Measurements from ENCODE around the gene RAB3A.

RAB3A gene

GRCh38 chr19:18223860-18224524 is 20.1 kb upstream of the RAB3A start:
- H3K27ac ChIP-seq (ENCODE audit: low read length), result no peak overlapping the region
- H3K4me2 ChIP-seq (ENCODE audit: insufficient read depth, low read length), result no peak overlapping the region
- H3K4me3 ChIP-seq (ENCODE audit: low read depth in 1 of 2, low read length in 2 of 2), result no peak overlapping the region
- H3K9ac ChIP-seq (ENCODE audit: low read depth, low read length), result no peak overlapping the region
- H3K36me3 ChIP-seq (ENCODE audit: insufficient read depth, low read length), result no peaks in the 10 kb centered on the region
- no peak for TF ChIP-seq EZH2 (IDR thresholded peaks at IDR 0.05; ENCODE audit: borderline replicate concordance, low read depth, low read length, severe bottlenecking)
- TF ChIP-seq CTCF (IDR thresholded peaks at IDR 0.05; ENCODE audit: borderline replicate concordance, extremely low read depth, low read length, poor library complexity, severe bottlenecking), result no peak
- no peak overlapping the region for H2AFZ ChIP-seq (ENCODE audit: low read depth, low read length)
- H3K79me2 ChIP-seq (ENCODE audit: insufficient read depth, low read length), result no peaks in the 10 kb centered on the region
- 0 out of 2 replicates have a peak, but pooled peaks cover 10% of the 10 kb centered on the region for H4K20me1 ChIP-seq (ENCODE audit: insufficient read depth, low read length)
- no peaks in the 10 kb centered on the region for H3K4me1 ChIP-seq (ENCODE audit: insufficient read depth, low read length)
- H3K27me3 ChIP-seq (ENCODE audit: insufficient read depth, low read length, poor library complexity), result no peaks in the 10 kb centered on the region
- no peak for ATAC-seq (ENCODE audit: insufficient read depth, low read depth)
- H3K9me3 ChIP-seq (ENCODE audit: insufficient read depth, low read length, severe bottlenecking), result no peaks in the 10 kb centered on the region
- peak; percentile 33 for DNase-seq

- ATAC-seq (ENCODE audit: insufficient read depth, low read depth), result no peak
- Histone ChIP-seq H3K9me3 (ENCODE audit: insufficient read depth, low read length, severe bottlenecking) (no peaks in the 10 kb centered on the region), H3K4me3 (ENCODE audit: low read depth in 1 of 2, low read length in 2 of 2) (no peak overlapping the region), H3K9ac (ENCODE audit: low read depth, low read length) (no peak overlapping the region), H3K4me2 (ENCODE audit: insufficient read depth, low read length) (no peak overlapping the region), H2AFZ (ENCODE audit: low read depth, low read length) (no peak overlapping the region), H4K20me1 (ENCODE audit: insufficient read depth, low read length) (0 out of 2 replicates have a peak, but pooled peaks cover 4% of the 10 kb centered on the region), H3K4me1 (ENCODE audit: insufficient read depth, low read length) (no peaks in the 10 kb centered on the region), H3K36me3 (ENCODE audit: insufficient read depth, low read length) (no peaks in the 10 kb centered on the region), H3K27ac (ENCODE audit: low read length) (no peak overlapping the region), H3K79me2 (ENCODE audit: insufficient read depth, low read length) (no peaks in the 10 kb centered on the region), H3K27me3 (ENCODE audit: insufficient read depth, low read length, poor library complexity) (no peaks in the 10 kb centered on the region)
- TF ChIP-seq EZH2 (IDR thresholded peaks at IDR 0.05; ENCODE audit: borderline replicate concordance, low read depth, low read length, severe bottlenecking) (no peak), CTCF (IDR thresholded peaks at IDR 0.05; ENCODE audit: borderline replicate concordance, extremely low read depth, low read length, poor library complexity, severe bottlenecking) (no peak)
- no peak for DNase-seq
These were observed 18.2 kb upstream of the RAB3A start for GRCh38 chr19:18221815-18222725.

- TF ChIP-seq CTCF (IDR thresholded peaks at IDR 0.05; ENCODE audit: borderline replicate concordance, extremely low read depth, low read length, poor library complexity, severe bottlenecking), result no peak
- H3K36me3 ChIP-seq (ENCODE audit: insufficient read depth, low read length), result no peaks in the 10 kb centered on the region
- H3K27ac ChIP-seq (ENCODE audit: low read length), result no peak overlapping the region
- no peak overlapping the region for H2AFZ ChIP-seq (ENCODE audit: low read depth, low read length)
- ATAC-seq (ENCODE audit: insufficient read depth, low read depth) (no peak), DNase-seq (no peak)
- H4K20me1 ChIP-seq (ENCODE audit: insufficient read depth, low read length), result no peaks in the 10 kb centered on the region
- H3K79me2 ChIP-seq (ENCODE audit: insufficient read depth, low read length), result no peaks in the 10 kb centered on the region
- H3K4me2 ChIP-seq (ENCODE audit: insufficient read depth, low read length), result no peak overlapping the region
- H3K9me3 ChIP-seq (ENCODE audit: insufficient read depth, low read length, severe bottlenecking), result no peaks in the 10 kb centered on the region
- no peak overlapping the region for H3K9ac ChIP-seq (ENCODE audit: low read depth, low read length)
- no peaks in the 10 kb centered on the region for H3K4me1 ChIP-seq (ENCODE audit: insufficient read depth, low read length)
- H3K27me3 ChIP-seq (ENCODE audit: insufficient read depth, low read length, poor library complexity), result no peaks in the 10 kb centered on the region
- no peak overlapping the region for H3K4me3 ChIP-seq (ENCODE audit: low read depth in 1 of 2, low read length in 2 of 2)
These were observed 16.9 kb upstream of the RAB3A start for GRCh38 chr19:18220632-18221275.
